HUES6 (cell line): Measurements from ENCODE around the gene PVALEF.
"Not testable (repeated sequence)": the region's sequence is repeated elsewhere in the genome, so short reads cannot be mapped to it uniquely, and the experiment has no call there.

ENCODE experiments used
- H3K27ac ChIP-seq: 2 replicates; pipeline ENCODE4 v1.7.0; 2013; ENCODE audit warnings: low read depth, mild to moderate bottlenecking, low read length, inconsistent platforms
- H3K27me3 ChIP-seq: 2 replicates; pipeline ENCODE4 v1.6.1; 2013; ENCODE audit warnings: low read length; ENCODE audit not compliant: control insufficient read depth, insufficient read depth
- H3K36me3 ChIP-seq: 2 replicates; pipeline ENCODE4 v1.6.1; 2013; ENCODE audit warnings: low read length; ENCODE audit not compliant: control insufficient read depth, insufficient read depth
- H3K4me1 ChIP-seq: 2 replicates; pipeline ENCODE4 v1.6.1; 2013; ENCODE audit warnings: low read length; ENCODE audit not compliant: control insufficient read depth, insufficient read depth
- H3K4me3 ChIP-seq: 2 replicates; pipeline ENCODE4 v1.5.1; 2013; ENCODE audit warnings: low read depth, low read length
- H3K9ac ChIP-seq: one replicate; pipeline ENCODE4 v1.6.1; 2013; ENCODE audit warnings: mild to moderate bottlenecking, low read length
- H3K9me3 ChIP-seq: 2 replicates; pipeline ENCODE4 v1.6.1; 2013; ENCODE audit warnings: low read depth, low read length; ENCODE audit not compliant: control insufficient read depth, insufficient read depth

The PVALEF gene

GRCh38 chr17:81138083-81138482, 27.2 kb upstream of the PVALEF start:
- H3K9me3 ChIP-seq, result no peaks in the 10 kb centered on the region; the same call in 1 of the 2 replicates
- H3K36me3 ChIP-seq, result no peaks in the 10 kb centered on the region
- 0 out of 2 replicates have a peak, but pooled peaks cover 3% of the 10 kb centered on the region for H3K4me1 ChIP-seq
- no peak overlapping the region for H3K27ac ChIP-seq
- H3K9ac ChIP-seq, result no peak overlapping the region
- no peaks in the 10 kb centered on the region for H3K27me3 ChIP-seq
- H3K4me3 ChIP-seq, result no peak overlapping the region

DNA sequence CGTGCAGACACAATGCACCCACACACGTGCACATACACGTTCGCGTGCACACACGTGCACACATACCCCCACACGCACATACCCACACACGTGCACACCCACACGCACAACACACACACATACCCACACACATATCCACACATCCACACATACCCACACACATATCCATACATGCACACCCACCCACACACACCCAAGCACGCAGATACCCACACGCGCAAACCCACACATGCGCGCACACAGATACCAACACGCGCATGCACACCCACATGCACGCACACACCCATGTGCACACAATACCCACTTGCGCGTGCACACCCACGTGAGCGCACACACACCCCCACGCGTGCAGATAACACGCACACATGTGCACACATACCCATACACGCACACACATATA, 26.8 kb upstream of the PVALEF start:
- H3K9ac ChIP-seq, result no peak overlapping the region
- H3K9me3 ChIP-seq, result no peaks in the 10 kb centered on the region; the same call in 1 of the 2 replicates
- H3K27me3 ChIP-seq, result no peaks in the 10 kb centered on the region
- no peak overlapping the region for H3K27ac ChIP-seq
- H3K4me3 ChIP-seq, result no peak overlapping the region
- no peaks in the 10 kb centered on the region for H3K36me3 ChIP-seq
- H3K4me1 ChIP-seq, result 0 out of 2 replicates have a peak, but pooled peaks cover 3% of the 10 kb centered on the region

DNA sequence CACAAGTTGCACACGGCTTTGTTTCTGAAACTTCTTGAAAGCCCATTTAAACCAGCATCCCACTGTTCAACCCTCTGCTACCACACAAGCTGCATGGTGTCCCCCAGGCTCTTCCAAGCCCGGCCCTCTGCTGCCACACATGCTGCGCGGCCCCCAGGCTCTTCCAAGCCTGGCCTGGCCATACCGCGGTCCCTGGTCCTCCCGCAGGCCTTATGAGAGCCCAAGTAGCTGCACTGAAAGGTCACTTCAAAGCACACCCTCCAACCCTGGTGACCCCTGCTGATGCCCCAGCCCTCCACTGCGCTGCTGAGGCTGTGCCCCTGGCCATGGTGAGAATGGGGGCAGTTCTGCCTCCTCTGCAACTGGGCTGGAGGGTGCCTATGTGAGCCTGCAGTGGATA, 25.9 kb upstream of the PVALEF start:
- Histone ChIP-seq H3K36me3 (no peaks in the 10 kb centered on the region), H3K9me3 (no peaks in the 10 kb centered on the region; the same call in 1 of the 2 replicates), H3K4me3 (no peak overlapping the region), H3K4me1 (no peaks in the 10 kb centered on the region), H3K27me3 (no peaks in the 10 kb centered on the region), H3K27ac (no peak overlapping the region), H3K9ac (no peak overlapping the region)

- Histone ChIP-seq H3K9ac (no peak overlapping the region), H3K4me3 (no peak overlapping the region), H3K36me3 (no peaks in the 10 kb centered on the region), H3K27ac (no peak overlapping the region), H3K27me3 (no peaks in the 10 kb centered on the region), H3K9me3 (no peaks in the 10 kb centered on the region; the same call in 1 of the 2 replicates), H3K4me1 (no peaks in the 10 kb centered on the region)
Measured at GRCh38 chr17:81140018-81140417, 25.3 kb upstream of the PVALEF start.

- Histone ChIP-seq H3K36me3 (no peaks in the 10 kb centered on the region), H3K9me3 (no peaks in the 10 kb centered on the region; the same call in 1 of the 2 replicates), H3K27ac (no peak overlapping the region), H3K4me1 (no peaks in the 10 kb centered on the region), H3K9ac (no peak overlapping the region), H3K27me3 (no peaks in the 10 kb centered on the region), H3K4me3 (no peak overlapping the region)
Measured at GRCh38 chr17:81140695-81141094, 24.6 kb upstream of the PVALEF start.

DNA sequence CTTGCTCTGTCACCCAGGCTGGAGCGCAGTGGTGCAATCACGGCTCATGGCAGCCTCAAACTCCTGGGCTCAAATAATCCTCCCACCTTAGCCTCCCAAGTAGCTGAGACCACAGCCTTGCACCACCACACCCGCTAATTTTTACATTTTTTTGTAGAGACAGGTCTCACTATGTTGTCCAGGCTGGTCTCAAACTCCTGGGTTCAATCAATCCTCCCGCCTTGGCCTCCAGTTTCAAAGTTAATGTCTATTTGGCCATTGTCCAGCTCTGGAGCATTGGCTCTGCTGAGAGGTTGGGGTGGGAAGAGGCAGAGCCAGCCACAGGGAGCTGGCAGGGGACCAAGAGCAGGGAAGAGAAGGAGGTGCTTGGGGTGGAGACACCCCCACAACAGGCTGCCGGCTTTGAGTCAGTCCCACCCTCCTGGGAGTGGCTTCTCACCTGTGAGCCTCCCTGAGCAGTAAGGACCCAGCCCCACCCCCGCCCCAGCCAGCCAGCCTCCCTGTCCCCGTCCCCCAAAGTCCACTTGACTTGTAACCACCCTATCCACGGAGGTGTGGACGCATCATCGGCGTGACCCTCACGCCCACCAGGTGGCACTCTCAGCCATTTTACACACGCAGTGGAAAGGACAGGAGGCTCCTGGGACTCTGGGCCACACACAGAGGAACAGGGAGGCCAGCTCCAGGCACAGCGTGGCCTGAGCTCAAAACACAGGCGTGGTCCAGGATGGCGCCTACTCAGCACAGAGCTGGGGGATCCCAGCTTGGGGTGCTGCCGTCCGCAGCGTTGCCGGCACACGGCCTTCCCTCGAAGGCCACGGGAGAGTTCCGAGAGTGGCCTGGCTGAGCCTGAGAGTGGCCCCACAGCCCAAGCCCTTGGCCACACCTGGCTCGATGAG, 22.8 kb upstream of the PVALEF start:
- no peaks in the 10 kb centered on the region for H3K36me3 ChIP-seq
- H3K4me3 ChIP-seq, result no peak overlapping the region
- no peaks in the 10 kb centered on the region for H3K27me3 ChIP-seq
- H3K9ac ChIP-seq, result no peak overlapping the region
- H3K9me3 ChIP-seq, result no peaks in the 10 kb centered on the region; the same call in 1 of the 2 replicates
- no peaks in the 10 kb centered on the region for H3K4me1 ChIP-seq
- H3K27ac ChIP-seq, result no peak overlapping the region

DNA sequence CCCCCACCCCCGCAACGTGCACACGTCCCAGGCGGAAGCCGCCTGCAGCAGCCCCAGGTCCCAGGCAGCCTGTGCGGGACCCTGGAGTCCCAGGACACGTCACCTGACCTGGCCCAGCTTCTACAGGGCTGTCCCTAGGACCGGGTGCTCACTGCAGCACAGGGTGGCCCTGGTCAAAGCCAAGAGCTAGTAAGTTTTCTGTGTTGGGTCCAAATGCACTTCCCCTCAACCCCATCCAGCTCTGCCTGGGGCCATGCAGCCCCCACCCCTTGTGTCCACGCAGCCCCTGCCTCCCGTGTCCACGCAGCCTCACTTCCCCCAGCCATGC, 22.1 kb upstream of the PVALEF start:
- Histone ChIP-seq H3K4me1 (no peaks in the 10 kb centered on the region), H3K27me3 (no peaks in the 10 kb centered on the region), H3K36me3 (no peaks in the 10 kb centered on the region), H3K27ac (no peak overlapping the region), H3K9me3 (no peaks in the 10 kb centered on the region; the same call in 1 of the 2 replicates), H3K4me3 (no peak overlapping the region), H3K9ac (no peak overlapping the region)

DNA sequence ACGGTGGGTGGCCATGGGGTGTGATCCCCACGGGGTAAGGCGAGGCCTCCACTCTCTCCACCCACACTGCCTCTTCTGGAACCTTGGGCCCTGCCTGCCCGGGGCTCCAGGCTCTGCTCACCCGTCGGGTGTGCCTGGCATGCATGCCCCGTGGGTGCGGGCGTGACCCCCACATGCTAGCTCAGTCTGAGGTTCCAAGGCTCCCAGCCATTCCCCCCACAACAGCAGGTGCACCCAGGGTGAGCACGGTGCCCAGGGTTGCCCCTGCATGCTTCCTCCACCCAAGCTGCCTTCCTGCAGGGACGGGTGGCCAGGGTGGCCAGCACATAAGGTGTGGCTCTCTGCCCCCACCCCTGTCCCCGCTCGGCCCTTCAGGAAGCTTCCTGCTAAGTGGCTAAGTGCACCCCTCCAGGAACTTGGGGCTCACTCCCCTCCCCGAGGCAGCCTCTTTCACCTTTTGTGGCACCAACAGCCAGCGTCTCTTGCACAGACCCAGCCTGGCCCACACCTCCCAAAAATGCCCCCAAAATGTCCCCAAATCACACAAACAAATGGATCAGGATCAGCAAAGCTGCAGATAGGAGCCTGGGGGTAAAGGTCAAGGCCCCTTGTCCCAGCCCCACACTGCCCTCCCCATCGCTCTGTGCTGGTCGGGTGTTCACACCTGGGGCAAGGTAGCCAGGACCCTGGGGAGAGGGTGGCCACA, 21.4 kb upstream of the PVALEF start:
- Histone ChIP-seq H3K4me1 (no peaks in the 10 kb centered on the region), H3K9me3 (no peaks in the 10 kb centered on the region; the same call in 1 of the 2 replicates), H3K4me3 (no peak overlapping the region), H3K27ac (no peak overlapping the region), H3K9ac (no peak overlapping the region), H3K36me3 (no peaks in the 10 kb centered on the region), H3K27me3 (no peaks in the 10 kb centered on the region)

- Histone ChIP-seq H3K9ac (no peak overlapping the region), H3K36me3 (no peaks in the 10 kb centered on the region), H3K9me3 (no peaks in the 10 kb centered on the region), H3K27me3 (no peaks in the 10 kb centered on the region), H3K4me1 (no peaks in the 10 kb centered on the region), H3K4me3 (no peak overlapping the region), H3K27ac (no peak overlapping the region)
Measured at GRCh38 chr17:81144423-81144781, 20.9 kb upstream of the PVALEF start.

GRCh38 chr17:81146208-81146607, 19.1 kb upstream of the PVALEF start:
- H3K4me1 ChIP-seq, H3K36me3 ChIP-seq, H3K9ac ChIP-seq, H3K4me3 ChIP-seq, H3K27ac ChIP-seq, H3K27me3 ChIP-seq, H3K9me3 ChIP-seq: not testable (repeated sequence)

DNA sequence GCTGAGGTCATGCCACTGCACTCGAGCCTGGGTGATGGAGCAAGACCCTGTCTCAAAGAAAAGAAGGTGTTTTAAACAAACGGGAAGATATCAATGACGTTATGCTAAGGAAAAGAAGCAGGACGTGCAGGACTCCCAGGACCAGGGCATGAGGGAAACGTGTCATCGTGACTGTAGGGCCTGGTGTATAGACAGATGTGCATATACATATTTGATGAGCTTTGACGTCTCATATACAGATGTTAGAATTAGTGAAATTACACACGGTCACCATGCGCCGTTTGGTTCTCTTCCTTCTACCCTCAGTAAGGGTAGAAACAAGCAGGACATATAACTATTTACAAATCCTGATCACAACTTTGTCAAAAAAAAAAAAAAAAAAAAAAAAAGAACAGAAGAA, 17.6 kb upstream of the PVALEF start:
- H3K4me1 ChIP-seq, result no peaks in the 10 kb centered on the region
- no peak overlapping the region for H3K9ac ChIP-seq
- no peak overlapping the region for H3K27ac ChIP-seq
- no peaks in the 10 kb centered on the region for H3K27me3 ChIP-seq
- H3K4me3 ChIP-seq, result no peak overlapping the region
- H3K36me3 ChIP-seq, result no peaks in the 10 kb centered on the region
- no peaks in the 10 kb centered on the region for H3K9me3 ChIP-seq
